HG02870 (cell line): ENCODE measurements around the gene BBLN.

Source experiments
- ATAC-seq: cut with Tn5 transposase; IDR thresholded peaks from one replicate; pipeline ENCODE4 v1.9.1; 2021; ENCODE audit warnings: mild to moderate bottlenecking, moderate library complexity; ENCODE audit not compliant: unreplicated experiment

The BBLN gene

DNA sequence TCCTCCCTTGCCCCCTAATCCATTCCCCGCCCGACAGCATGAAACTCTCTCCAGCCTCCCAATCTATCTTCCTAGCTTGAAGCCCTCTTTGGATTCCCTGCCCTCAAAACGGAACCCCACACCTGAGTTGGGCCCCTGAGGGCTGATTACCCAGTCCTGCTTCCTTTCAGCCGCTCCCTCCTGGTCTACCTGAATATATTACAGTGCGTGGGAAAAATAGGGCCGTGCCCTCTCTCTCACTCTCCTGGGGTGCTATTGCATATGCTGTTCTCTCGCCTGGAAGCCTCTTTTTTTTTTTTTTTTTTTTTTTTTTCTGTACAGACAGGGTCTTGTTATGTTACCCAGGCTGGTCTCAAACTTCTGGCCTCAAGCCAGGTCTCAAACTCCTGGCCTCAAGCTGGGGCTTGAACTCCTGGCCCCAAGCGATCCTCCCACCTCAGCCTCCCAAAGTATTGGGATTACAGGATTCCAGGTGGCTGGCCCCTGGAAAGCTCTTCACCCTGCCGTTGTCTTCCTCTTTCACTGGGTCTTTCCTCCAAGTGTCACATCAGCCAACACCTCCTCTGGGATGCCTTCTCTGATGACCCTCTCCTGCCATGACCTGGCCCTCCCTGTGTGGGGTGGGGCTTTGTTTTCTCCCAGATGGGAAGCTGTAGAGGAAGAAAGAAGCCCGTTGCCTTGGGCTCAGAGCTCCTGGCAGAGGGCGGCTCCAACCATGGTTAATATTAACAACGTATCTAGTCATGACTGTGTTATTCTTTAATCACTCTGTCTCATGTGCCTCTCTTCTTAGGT, 51.3 kb downstream of the BBLN start:
- no peak for ATAC-seq

DNA sequence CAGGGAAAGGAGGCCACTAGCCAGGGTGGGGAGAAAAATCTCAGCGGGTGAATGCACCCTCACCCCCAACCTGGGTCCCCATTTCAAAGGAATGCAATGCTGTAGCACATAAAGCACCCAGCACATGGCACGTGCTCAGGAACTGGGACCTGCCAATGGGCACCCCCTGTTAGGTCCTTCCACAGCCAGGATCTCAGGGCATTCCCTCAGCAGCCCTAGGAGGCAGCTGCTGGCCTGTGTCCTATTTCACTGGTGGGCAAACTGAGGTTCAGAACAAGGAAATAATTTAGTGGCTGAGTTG, 51.9 kb downstream of the BBLN start:
- ATAC-seq: no peak
